Neutrophil (primary cell): ENCODE measurements around the gene RBM12.

Source experiments
- H3K27ac ChIP-seq: fragments of 200-600 bp; sonication (generic); 2 replicates; pipeline ENCODE4 v1.5.1; 2016; ENCODE audit warnings: mild to moderate bottlenecking, moderate library complexity
- H3K27me3 ChIP-seq: fragments of 200-600 bp; sonication (generic); 2 replicates; pipeline ENCODE4 v1.6.0; 2016; ENCODE audit warnings: mild to moderate bottlenecking
- H3K36me3 ChIP-seq: fragments of 200-600 bp; sonication (generic); 2 replicates; pipeline ENCODE4 v1.5.1; 2017
- H3K4me1 ChIP-seq, 2 experiments: fragments of 200-600 bp in 1 of 2; sonication (generic) in 1 of 2; 1 replicate in 1 of 2; 2 replicates in 1 of 2; pipeline versions ENCODE4 v1.5.1 to v1.6.1; 2013 to 2016; ENCODE audit warnings: low read depth in 1 of 2, low read length in 1 of 2, mild to moderate bottlenecking in 1 of 2, moderate library complexity in 1 of 2; ENCODE audit not compliant: control insufficient read depth in 1 of 2, insufficient read depth in 1 of 2
- H3K4me3 ChIP-seq, 2 experiments: fragments of 200-600 bp in 1 of 2; sonication (generic) in 1 of 2; 1 replicate in 1 of 2; 2 replicates in 1 of 2; pipeline ENCODE4 v1.5.1; 2013 to 2016; ENCODE audit warnings: low read depth in 1 of 2, low read length in 1 of 2, mild to moderate bottlenecking in 1 of 2, moderate library complexity in 1 of 2
- H3K9me3 ChIP-seq: fragments of 200-600 bp; sonication (generic); 2 replicates; pipeline ENCODE4 v1.5.1; 2016
- CTCF ChIP-seq: fragments of 200-600 bp; sonication (generic); IDR thresholded peaks from 2 replicates; pipeline ENCODE4 v1.5.1; 2016; ENCODE audit warnings: antibody characterized with exemption

The RBM12 gene

GRCh38 chr20:35602851-35603495, 61.7 kb downstream of the RBM12 start:
- no peak for TF ChIP-seq CTCF
- peaks cover 53% of the 10 kb centered on the region for H3K27me3 ChIP-seq
- H3K36me3 ChIP-seq = no peaks in the 10 kb centered on the region
- H3K4me3 ChIP-seq = no peak overlapping the region
- H3K27ac ChIP-seq = no peak overlapping the region
- H3K9me3 ChIP-seq = no peaks in the 10 kb centered on the region
- H3K4me1 ChIP-seq = peaks cover 16 to 17% of the 10 kb centered on the region in 2 experiments

DNA sequence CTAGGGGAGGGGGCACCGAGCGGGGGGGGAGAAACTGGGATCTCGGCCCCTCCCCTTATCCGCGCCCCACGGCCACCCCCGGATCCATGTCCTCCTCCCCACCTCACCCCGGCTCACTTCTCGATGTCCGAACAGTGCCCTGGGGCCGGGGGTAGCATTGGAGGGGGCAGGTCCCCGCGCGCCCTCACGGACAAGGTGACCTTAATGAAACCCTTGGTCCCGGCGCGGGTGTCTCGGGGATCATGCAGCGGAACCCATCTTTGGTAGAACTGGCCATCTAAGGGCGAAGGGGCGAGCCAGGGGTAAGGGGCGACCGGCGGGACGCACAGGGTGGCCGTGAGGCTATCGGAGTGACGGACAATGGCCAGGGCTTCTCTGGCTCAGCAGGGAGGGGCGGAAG, 62.7 kb downstream of the RBM12 start:
- no peaks in the 10 kb centered on the region for H3K9me3 ChIP-seq
- H3K36me3 ChIP-seq = no peaks in the 10 kb centered on the region
- peaks cover 63% of the 10 kb centered on the region for H3K27me3 ChIP-seq
- H3K4me1 ChIP-seq = peaks cover 16 to 17% of the 10 kb centered on the region in 2 experiments
- peak overlapping the region; percentile 57 to 60 for H3K4me3 ChIP-seq
- H3K27ac ChIP-seq = no peak overlapping the region
- TF ChIP-seq CTCF = no peak

- Histone ChIP-seq H3K4me1 (peaks cover 16 to 17% of the 10 kb centered on the region in 2 experiments), H3K4me3 (peak overlapping the region; percentile 57 to 60), H3K27me3 (peaks cover 64% of the 10 kb centered on the region), H3K36me3 (no peaks in the 10 kb centered on the region), H3K9me3 (no peaks in the 10 kb centered on the region), H3K27ac (no peak overlapping the region)
- peak; percentile 43 for TF ChIP-seq CTCF
These were observed 63.4 kb downstream of the RBM12 start for GRCh38 chr20:35600993-35601973.

GRCh38 chr20:35600176-35600992, 64.3 kb downstream of the RBM12 start:
- peak overlapping the region; percentile 57 to 60 for H3K4me3 ChIP-seq

More at GRCh38 chr20:35600176-35600992, 64.3 kb downstream of the RBM12 start:
- no peak for TF ChIP-seq CTCF
- Histone ChIP-seq H3K27me3 (peaks cover 64% of the 10 kb centered on the region), H3K9me3 (no peaks in the 10 kb centered on the region), H3K4me1 (peaks cover 16 to 17% of the 10 kb centered on the region in 2 experiments), H3K36me3 (no peaks in the 10 kb centered on the region), H3K27ac (no peak overlapping the region)
